Fibroblast of gingiva (primary cell): ENCODE measurements around the gene EDC3.
A peak's percentile ranks its signal among the peaks of the same experiment; 100 is the strongest.
"Not testable (repeated sequence)": the region's sequence is repeated elsewhere in the genome, so short reads cannot be mapped to it uniquely, and the experiment has no call there.

Experiments
- DNase-seq: peaks from one replicate; pipeline ENCODE4 v3.0.0-alpha.2; 2011; ENCODE audit warnings: low read depth

EDC3 gene

GRCh38 chr15:74710319-74711094 lies 14.7 kb upstream of the EDC3 start:
- DNase-seq, result no peak

GRCh38 chr15:74709892-74710291 lies 14.1 kb upstream of the EDC3 start:
- no peak for DNase-seq

- peak; percentile 30 for DNase-seq
Measured at GRCh38 chr15:74709011-74709410, 13.2 kb upstream of the EDC3 start.

GRCh38 chr15:74696808-74697207 lies 984 bp upstream of the EDC3 start:
- no peak for DNase-seq

- DNase-seq, result no peak
Measured at GRCh38 chr15:74696398-74696729, 540 bp upstream of the EDC3 start.

GRCh38 chr15:74692327-74692726 lies 3.5 kb downstream of the EDC3 start:
- DNase-seq, result no peak

- no peak for DNase-seq
Measured at GRCh38 chr15:74683758-74684157, 12.1 kb downstream of the EDC3 start.

- DNase-seq, result no peak
Measured at GRCh38 chr15:74682954-74683353, 12.9 kb downstream of the EDC3 start.

GRCh38 chr15:74680456-74680855 lies 15.4 kb downstream of the EDC3 start:
- DNase-seq, result no peak

GRCh38 chr15:74676801-74677200 lies 19.0 kb downstream of the EDC3 start:
- DNase-seq, result no peak

- DNase-seq, result no peak
Measured at GRCh38 chr15:74674161-74674560, 21.7 kb downstream of the EDC3 start.

- no peak for DNase-seq
Measured at GRCh38 chr15:74669627-74670026, 26.2 kb downstream of the EDC3 start.

GRCh38 chr15:74667975-74668374 lies 27.8 kb downstream of the EDC3 start:
- no peak for DNase-seq

- no peak for DNase-seq
Measured at GRCh38 chr15:74664670-74665069, 31.2 kb downstream of the EDC3 start.

- peak; percentile 40 for DNase-seq
Measured at GRCh38 chr15:74664028-74664616, 31.7 kb downstream of the EDC3 start.

- no peak for DNase-seq
Measured at GRCh38 chr15:74663303-74664027, 32.4 kb downstream of the EDC3 start.

- DNase-seq, result no peak
Measured at GRCh38 chr15:74662064-74662860, 33.6 kb downstream of the EDC3 start.

- DNase-seq, result not testable (repeated sequence)
Measured at GRCh38 chr15:74661280-74661679, 34.5 kb downstream of the EDC3 start.

- DNase-seq, result no peak
Measured at GRCh38 chr15:74657846-74658245, 38.0 kb downstream of the EDC3 start.

- DNase-seq, result no peak
Measured at GRCh38 chr15:74656935-74657535, 38.8 kb downstream of the EDC3 start.

- no peak for DNase-seq
Measured at GRCh38 chr15:74655424-74655823, 40.4 kb downstream of the EDC3 start.
